Measurements from ENCODE around the gene YY1.
A peak's percentile ranks its signal among the peaks of the same experiment; 100 is the strongest.
"Not testable (repeated sequence)": the region's sequence is repeated elsewhere in the genome, so short reads cannot be mapped to it uniquely, and the experiment has no call there.

The YY1 gene

GRCh38 chr14:100238419-100239210 lies at the start of gene YY1:
Gene YY1 (plus strand): TSS chr14:100239144. CDS start chr14:100239245, 101 bp downstream.
- DNase-seq = peak; percentile 100

DNA sequence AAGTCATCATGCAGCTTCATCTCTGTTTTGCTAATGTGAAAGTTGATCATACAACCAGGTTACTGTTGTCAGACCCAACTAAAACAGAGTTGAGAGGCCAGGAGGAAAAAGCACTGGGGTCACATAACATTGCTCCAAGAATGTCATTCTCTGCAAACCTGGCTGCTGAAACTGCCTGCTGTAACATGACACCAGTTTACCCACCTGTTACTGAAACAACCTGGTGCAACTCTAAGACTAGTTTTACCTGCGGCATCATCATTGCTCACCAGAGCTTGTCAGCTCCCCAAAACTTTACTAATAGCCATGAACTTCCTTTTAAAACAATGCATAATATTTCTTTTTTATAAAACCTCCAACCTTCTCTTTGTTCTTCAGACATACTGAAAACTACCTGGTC lies 48.8 kb upstream of the YY1 start:
- no peak for DNase-seq

DNA sequence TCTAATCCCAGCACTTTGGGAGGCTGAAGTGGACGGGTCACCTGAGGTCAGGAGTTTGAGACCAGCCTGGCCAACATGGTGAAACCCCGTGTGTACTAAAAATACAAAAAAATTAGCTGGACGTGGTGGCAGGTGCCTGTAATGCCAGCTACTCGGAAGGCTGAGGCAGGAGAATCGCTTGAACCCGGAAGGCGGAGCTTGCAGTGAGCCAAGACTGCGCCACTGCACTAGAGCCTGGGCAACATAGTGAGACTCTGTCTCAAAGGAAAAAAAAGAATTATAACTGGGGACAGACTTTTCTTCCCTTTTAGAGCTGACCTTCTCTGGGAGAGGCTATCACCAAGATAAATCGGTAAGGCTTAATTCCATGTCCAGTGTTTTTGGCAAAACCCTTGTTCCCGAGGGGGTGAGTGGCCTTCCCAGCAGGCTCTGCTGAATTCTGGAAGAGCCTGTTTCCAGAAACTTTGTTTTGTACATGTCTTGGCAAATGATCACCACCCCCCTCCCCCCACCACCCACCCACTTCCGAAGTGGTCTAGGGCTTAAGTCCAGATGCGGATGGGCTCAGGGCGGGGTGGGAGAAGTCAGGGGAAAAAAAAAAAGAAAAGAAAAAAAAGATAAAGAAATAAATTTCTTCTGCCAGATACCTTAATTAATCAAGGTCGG lies 47.2 kb upstream of the YY1 start:
- DNase-seq = no peak

DNA sequence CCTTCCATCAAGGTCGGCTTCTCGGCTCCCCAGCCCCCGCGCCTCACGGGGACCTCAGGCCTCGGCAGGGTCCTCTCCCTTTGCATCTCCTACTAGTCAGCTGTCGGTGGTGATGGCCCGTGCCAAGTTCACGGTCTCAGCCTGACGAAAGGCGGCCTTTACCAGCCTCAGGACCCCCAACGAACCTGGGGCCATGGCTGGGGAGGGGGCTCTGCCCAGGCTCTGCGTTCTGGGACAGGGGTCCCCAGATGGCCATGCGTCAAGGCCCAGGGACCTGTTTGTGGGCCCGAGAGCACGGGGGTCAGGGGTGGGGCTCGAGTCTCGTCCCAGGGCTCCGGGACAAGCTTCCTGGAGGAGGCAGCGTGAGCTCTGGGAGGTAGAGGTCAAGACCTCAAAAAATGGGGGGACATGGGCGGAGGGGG lies 46.7 kb upstream of the YY1 start:
- peak; percentile 21 for DNase-seq

DNA sequence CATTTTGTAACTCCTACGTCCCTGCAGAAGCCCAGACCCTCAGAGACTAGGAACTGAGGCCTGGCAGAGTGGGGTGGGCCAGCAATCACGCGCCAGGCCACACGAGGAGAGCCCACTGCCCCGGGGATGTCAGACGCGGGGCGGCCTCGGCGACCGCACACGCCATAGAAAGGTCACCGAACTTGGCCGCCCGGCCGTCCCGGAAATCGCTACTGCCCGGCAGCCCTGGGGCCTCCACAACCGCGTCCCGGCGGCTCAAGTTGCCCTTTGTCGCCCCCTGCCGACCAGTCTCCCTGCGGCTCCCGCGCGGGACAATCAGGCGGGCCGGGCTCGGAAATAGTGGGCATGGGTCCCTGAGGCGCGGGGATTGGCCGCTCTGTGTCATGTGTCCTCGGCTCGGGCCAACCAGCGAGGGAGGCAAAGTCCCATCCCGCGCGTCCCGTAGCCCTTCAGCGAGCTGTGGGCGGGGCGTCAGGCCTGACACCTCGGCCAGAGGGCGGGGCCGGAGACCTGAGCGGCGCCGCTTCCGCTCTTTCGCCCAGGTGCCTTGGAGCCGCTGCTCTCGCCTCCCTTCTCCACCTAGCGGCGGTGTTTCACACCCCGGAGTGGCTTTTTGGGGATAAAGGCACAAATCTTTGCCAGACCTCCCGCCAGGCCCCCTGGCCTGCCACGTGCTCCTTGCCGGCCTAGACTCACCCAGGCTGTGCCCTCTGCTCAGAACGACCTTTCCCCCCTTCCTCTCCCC lies 46.1 kb upstream of the YY1 start:
- DNase-seq = peak; percentile 100

DNA sequence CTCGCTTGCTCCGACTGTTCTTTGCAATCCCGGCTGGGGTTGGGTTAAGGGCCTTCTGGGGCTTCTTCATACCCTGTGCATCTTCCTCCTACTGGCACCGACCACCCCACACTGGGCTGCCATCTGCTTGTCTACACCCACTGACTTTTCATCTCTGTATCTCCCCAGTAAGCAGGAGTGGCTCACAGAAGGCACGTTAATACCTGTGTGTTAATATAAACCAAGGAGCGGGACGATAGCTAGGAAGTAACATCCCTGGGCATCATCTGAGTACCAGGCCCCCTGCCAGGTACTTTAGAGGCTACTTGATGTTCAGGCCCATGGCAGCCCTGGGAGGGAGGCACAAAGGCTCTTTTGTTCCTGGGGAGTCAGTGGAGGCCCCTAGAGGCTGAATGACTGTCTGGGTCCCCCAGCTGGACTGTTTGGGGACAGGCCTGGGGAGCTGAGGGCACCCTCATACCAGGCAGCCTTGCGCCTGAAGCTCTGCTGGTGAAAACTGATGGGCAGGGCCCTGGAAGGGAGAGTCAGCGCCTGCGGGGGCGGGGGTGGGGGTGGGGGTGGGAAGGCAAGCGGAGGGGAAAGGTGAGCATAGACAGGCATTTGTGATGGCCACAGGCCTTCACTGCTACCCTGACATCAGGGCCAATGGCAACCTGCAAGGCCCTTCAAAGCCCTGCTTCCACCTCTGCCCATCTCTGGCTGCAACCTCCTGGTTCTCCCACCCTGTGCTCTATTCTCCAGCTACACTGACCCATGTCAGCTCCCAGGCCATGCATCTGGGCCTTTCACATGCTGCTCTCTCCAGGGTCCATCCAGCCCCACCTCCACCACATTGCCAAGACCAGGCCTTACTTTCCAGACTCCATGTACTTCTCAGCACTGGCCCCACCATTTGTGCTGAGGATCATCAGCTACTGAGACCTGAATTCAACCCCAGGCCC lies 45.3 kb upstream of the YY1 start:
- peak; percentile 34 for DNase-seq

- no peak for DNase-seq
These were observed 39.6 kb upstream of the YY1 start for GRCh38 chr14:100199240-100199860.

GRCh38 chr14:100200311-100200710 lies 38.6 kb upstream of the YY1 start:
- no peak for DNase-seq

- no peak for DNase-seq
These were observed 37.2 kb upstream of the YY1 start for GRCh38 chr14:100201701-100202100.

DNA sequence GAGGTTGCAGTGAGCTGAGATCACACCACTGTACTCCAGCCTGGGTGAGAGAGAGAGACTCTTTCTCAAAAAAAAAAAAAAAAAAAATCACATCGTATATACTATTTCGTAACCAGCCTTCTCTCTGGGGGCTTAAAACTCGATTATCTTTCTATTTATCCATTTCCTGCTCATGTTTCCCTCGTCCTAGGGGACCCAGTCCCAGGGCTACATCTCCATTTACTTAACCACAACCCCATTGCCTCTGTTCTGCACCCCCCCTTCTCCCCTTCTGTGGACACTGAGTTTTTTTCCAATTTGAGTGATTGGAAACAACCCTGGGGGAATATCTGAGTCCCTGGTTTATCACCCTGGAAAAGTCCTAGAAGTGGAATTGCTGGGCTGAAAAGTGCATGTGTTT lies 36.2 kb upstream of the YY1 start:
- no peak for DNase-seq

- no peak for DNase-seq
These were observed 35.8 kb upstream of the YY1 start for GRCh38 chr14:100203146-100203545.

DNA sequence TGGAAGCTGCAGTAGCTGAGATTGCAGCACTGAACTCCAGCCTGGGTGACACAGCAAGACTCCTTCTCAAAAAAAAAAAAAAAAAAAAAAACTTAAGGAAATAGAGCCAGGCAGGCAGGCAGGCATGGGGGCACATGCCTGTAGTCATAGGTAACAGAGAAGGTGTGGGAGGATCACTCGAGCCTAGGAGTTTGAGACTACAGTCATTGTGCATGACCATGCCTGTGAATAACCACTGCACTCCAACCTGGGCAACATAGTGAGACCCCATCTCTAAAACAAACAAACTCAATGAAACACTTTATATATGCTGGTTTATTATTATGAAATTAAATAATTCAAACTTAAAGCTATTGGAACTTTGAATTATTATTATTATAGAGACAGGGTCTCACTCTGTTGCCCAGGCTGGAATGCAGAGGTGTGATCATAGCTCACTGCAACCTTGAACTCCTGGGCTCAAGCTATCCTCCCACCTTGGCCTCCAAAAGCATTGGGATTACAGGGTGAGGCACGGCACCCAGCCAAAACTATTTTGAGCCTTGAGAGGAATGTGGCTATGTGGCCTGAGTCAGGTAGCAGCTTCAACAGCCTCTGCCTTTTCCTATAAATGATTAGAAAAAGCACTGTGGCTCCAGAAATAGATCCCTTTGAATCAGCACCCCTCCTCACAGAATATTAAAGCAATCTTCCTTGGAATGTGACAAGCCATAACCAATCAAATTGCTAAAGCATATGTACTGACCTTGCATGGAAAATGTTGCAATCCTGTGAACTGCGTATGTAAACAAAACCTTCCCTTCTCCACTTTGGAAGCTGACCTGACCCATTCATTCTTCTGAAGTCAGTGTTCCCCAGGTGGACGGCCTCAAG lies 34.7 kb upstream of the YY1 start:
- no peak for DNase-seq

GRCh38 chr14:100204835-100205167 lies 34.1 kb upstream of the YY1 start:
- DNase-seq = not testable (repeated sequence)

DNA sequence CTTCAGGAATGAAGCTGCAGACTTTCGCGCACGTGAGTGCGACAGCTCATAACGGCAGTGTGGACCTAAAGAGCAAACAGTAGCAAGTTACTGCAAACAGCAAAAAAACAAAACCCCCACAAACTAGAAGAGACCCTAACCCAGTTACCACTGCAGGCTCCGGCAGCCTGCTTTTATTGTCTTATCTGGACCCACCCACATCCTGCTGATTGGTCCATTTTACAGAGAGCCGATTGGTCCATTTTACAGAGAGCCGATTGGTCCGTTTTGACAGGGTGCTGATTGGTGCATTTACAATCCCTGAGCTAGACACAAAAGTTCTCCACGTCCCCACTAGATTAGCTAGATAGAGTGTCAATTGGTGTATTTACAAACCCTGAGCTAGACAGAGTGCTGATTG lies 31.4 kb upstream of the YY1 start:
- DNase-seq = peak; percentile 29

DNA sequence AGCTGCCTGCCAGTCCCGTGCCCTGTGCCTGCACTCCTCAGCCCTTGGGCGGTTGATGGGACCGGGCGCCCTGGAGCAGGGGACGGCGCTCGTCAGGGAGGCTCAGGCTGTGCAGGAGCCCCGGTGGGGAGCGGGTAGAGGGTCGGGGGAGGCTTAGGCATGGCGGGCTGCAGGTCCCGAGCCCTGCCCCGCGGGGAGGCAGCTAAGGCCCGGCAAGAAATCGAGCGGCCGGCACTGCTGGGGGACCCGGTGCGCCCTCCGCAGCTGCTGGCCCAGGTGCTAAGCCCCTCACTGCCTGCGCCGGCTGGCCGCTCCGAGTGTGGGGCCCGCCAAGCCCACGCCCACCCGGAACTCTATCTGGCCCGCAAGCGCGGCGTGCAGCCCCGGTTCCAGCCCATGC lies 30.8 kb upstream of the YY1 start:
- not testable (repeated sequence) for DNase-seq

- DNase-seq = no peak
These were observed 27.6 kb upstream of the YY1 start for GRCh38 chr14:100211366-100211765.

GRCh38 chr14:100211893-100212292 lies 27.1 kb upstream of the YY1 start:
- DNase-seq = no peak

GRCh38 chr14:100212476-100213333 lies 26.2 kb upstream of the YY1 start:
- no peak for DNase-seq

- no peak for DNase-seq
These were observed 25.4 kb upstream of the YY1 start for GRCh38 chr14:100213587-100213955.

Measured in activated CD4-positive, alpha-beta T cell treated with anti-CD3 and anti-CD28 coated beads for 48 hours (primary cell).